HG03521 (cell line): ENCODE measurements around the gene TIMM50.
"Not testable (repeated sequence)": the region's sequence is repeated elsewhere in the genome, so short reads cannot be mapped to it uniquely, and the experiment has no call there.

Source experiments
- ATAC-seq: cut with Tn5 transposase; IDR thresholded peaks from one replicate; pipeline ENCODE4 v1.9.1; 2021; ENCODE audit warnings: mild to moderate bottlenecking, moderate library complexity; ENCODE audit not compliant: unreplicated experiment

The TIMM50 gene

DNA sequence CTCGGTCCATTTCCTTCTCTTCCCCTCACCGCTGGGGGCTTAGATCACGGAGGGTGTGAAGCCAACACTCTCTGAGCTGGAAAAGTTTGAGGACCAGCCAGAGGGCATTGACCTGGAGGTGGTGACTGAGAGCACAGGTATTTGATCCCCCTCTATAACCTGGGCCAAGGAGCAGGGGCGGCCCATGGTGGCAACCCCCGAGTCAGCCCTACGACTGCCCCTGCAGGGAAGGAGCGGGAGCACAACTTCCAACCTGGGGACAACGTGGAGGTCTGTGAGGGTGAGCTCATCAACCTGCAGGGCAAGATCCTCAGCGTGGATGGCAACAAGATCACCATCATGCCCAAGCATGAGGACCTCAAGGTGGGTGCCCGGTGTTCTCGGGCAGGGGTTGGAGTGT is 11.6 kb upstream of the TIMM50 start:
- ATAC-seq: no peak

DNA sequence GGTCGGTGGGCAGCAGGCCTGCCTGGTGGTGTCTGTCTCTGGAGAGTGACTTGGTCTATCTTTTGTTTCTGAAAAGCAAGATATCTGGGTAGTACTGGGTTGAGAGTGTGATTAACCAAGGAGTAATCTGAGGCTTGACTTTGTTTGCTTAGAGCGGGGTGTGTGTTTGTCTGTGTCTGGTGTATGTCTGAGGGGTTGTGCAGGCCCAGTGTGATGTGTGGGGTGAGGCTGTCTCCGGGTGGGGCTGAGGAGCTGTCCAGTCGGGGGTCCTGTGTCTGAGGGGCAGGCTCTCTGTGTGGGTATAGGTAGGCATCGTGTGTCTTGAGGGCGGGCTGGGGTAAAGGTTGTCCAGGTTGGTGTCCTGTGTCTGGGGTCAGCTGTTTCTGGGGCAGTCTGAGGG is 11.1 kb upstream of the TIMM50 start:
- no peak for ATAC-seq

DNA sequence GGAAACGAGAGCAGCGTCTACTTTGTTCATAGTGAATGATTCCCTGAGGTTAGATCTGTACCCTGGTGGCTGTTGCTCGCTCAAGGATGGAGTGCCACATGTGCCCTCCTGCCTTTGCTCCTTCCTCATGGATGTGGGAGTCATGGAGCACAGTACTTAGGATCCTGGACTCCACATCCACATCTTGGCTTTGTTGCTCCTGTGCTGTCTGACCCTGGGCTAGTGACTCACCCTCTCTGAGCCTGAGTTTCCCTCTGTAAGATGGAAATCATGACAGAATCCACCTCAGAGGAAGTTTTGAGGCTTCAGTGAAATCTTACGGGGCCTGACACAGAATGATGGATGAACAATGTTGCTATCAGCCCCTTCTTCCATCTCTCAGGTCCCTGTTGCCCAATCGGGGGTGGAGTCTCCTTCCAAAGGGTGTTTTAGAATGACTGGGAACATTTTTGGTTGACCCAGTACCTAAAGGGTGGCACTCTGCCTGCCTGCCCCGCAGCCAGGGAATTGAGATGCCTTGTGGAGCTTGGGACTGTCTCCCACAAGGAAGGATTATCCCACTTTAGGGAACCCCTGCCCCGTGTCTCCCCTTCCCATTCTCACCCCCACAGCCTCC is 9.8 kb upstream of the TIMM50 start:
- no peak for ATAC-seq

DNA sequence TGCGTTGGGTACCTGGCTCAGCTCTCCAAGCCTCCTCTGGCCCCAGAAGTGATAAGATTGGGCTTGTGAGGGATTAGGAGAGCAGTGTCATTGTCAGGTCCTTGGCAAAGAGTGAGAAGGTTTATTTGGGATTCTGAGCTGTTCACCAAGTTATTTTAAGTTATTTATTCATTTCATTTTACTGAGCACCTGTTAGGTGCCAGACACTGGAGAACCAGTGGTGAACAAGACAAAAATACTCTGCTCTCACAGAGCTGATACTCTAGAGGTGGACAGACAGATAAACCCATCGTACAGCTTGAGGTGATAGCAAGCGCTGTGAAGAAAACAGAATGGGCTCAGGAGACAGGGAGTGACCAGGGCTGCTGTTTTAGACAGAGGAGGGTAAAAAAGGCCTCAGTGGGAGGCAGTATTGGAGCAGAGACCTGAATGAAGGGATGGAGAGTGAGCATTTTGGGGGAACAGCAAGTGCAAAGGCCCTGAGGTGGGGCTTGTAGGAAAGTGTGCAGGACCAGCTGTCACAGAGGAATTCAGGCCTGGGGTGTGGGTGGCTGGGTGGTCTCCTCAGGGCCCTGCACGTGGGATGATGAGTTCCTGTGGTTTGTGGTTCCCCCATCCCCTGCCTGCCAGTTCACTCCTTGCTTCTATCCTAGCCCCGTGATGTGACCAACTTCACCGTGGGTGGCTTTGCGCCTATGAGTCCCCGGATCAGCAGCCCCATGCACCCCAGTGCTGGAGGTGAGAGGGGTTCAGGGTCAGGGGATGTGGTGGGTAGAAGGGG is 8.7 kb upstream of the TIMM50 start:
- no peak for ATAC-seq

DNA sequence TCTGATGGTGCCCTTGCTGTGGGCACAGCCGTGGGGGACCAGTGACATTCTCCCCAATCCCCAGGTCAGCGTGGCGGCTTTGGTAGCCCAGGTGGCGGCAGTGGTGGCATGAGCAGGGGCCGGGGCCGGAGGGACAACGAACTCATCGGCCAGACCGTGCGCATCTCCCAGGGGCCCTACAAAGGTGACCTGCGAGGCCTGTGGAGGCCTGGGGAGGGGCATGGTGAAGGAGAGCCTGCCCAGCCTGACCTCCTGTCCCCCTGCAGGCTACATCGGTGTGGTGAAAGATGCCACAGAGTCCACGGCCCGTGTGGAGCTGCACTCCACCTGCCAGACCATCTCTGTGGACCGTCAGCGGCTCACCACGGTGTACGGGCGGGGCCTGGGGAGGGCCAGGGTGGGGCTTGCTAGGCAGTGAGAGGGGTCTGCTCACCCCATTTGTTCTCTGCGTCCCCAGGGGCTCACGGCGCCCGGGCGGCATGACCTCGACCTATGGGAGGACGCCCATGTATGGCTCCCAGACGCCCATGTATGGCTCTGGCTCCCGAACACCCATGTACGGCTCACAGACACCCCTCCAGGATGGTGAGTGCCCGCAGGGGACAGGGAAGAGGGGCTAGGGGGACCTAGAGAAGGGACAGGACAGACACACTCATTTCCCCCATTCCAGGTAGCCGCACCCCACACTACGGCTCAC is 7.7 kb upstream of the TIMM50 start:
- ATAC-seq: no peak

DNA sequence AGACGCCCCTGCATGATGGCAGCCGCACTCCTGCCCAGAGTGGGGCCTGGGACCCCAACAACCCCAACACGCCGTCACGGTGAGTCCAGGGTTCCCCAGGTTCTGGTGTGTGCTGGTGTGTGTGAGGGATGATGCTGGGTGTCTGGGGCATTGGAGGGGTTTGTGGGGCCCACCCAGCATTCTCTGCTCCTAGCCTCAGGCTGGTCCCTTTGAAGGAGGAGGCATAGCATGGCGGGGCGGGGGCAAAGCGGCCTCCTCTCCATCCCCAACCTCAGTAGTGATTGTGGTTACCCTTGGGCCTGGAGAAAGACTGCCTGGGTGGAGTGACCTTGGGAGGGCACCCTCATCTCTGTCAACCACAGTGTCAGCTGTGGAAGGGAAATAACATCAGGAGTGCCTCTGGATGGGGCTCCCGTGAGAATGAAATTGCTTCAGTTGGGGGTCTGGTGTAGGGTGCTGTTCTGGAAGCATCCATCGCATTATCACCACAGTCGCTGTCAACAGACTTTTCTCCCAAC is 7.1 kb upstream of the TIMM50 start:
- no peak for ATAC-seq

DNA sequence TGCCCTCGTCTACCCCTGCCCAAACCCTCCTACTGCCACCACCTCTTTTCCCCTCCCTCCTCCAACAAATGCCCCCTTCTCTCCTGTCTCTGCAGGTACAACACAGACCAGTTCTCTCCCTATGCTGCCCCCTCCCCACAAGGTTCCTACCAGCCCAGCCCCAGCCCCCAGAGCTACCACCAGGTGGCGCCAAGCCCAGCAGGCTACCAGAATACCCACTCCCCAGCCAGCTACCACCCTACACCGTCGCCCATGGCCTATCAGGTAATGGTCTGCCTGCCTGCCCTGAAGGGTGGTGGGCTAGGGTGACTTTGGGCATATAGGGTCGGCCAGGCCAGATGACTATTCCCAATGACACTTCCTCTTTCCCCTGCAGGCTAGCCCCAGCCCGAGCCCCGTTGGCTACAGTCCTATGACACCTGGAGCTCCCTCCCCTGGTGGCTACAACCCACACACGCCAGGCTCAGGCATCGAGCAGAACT is 6.5 kb upstream of the TIMM50 start:
- ATAC-seq: no peak

DNA sequence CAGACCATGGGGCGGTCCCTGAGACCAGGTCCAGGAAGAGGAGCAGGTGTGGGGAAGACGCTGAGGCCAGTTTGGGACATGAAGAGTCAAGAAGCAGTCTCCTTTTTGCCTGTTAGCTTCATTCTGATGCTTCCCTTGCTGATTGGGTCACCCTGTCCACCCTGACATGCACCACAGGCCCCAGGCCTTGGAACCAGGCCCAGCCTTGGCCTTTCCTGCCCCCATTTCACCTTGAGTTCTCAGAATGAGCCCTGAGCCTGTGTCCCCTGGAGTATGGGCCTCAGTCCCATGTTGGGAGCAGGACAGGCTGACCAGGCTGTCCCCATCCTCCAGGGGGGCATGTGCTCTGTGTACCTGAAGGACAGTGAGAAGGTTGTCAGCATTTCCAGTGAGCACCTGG is 4.9 kb upstream of the TIMM50 start:
- no peak for ATAC-seq

DNA sequence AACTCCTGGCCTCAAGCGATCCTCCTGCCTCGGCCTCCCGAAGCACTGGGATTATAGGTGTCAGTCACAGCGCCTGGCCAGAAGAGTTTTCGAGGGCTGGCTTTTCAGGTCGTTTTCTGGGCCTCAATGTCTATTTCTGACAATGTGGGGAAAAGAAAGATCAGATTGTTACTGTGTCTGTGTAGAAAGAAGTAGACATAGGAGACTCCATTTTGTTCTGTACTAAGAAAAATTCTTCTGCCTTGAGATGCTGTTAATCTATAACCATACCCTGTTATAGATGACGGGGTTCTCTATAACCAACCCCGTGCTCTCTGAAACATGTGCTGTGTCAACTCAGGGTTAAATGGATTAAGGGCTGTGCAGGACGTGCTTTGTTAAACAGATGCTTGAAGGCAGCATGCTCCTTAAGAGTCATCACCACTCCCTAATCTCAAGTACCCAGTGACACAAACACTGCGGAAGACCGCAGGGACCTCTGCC is 1.3 kb upstream of the TIMM50 start:
- ATAC-seq: not testable (repeated sequence)

DNA sequence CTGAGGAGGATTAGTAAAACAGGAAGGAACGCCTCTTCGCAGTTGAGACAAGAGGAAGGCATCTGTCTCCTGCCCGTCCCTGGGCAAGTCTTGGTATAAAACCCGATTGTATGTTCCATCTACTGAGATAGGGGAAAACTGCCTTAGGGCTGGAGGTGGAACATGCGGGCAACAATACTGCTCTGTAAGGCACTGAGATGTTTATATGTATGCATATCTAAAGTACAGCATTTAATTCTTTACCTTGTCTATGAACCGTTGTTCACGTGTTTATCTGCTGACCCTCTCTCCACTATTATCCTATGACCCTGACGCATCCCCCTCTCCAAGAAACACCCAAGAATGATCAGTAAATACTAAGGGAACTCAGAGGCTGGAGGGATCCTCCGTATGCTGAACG is 722 bp upstream of the TIMM50 start:
- no peak for ATAC-seq

DNA sequence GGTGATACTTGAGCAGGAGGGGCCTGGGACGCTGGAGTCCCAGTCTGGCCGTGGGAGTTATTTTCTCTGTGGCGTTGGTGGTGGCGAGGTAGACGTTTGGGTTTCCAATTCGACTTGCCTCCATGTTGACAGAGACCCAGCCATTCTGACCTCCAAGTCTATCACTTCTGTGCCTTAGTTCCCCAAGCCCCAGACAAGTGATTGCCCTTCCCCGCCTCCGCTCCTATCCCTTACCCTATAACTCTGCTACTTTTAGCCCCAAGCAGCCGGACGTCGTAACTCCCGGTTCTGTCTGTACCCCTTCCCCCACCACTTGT is 549 bp downstream of the TIMM50 start:
- ATAC-seq: no peak

DNA sequence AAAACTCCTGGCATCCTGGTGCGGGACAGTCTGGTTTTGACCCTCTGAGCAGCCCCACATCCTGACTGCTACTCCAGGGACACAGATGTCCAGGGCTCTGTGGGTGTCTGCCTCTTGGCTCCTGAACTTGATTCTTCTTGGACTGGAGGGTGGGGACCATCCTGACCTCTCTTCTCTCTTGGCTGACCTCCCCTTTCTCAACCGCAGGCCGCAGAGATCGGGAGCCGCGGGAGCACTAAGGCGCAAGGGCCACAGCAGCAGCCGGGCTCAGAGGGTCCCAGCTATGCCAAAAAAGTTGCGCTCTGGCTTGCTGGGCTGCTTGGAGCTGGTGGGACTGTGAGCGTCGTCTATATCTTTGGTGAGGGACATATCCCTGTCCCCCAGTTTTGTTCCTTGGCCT is 1.0 kb downstream of the TIMM50 start:
- no peak for ATAC-seq

DNA sequence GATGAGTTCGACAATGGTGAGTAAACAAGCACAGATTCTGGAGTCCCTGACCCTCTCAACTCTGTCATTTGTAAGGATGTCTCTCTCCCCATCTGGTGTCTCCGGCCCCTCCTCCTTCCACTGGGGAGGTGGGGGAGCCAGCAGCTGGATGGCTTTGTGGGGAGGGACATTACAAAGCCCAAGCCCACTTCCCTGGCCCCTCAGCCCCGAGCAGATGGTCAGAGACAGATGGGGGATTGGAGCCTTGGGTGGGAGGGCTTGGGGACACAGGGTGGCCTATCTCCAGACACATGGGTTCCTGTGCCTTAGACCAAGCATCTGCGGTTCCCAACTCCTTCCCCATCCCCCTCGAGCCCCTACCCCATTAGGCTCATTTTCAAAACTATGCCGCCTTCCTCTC is 2.5 kb downstream of the TIMM50 start:
- ATAC-seq: no peak

DNA sequence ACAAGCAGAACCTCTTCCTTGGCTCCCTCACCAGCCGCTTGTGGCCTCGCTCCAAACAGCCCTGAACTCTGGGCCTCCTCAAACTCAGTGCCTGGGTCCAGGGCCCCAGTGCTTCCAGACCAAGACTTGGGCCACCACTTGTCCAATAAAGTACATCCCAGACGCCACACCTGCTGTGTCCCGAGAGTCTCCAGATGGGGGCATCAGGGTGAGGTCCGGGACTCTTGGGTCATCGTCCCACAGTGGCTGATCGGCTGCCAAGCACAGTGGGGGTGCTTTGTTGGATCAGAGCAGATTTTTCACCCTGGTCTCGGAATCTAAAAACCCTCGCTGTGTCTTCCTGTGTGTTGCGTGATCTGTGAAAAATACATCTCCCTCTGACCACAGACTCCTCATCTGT is 9.1 kb downstream of the TIMM50 start:
- ATAC-seq: no peak

DNA sequence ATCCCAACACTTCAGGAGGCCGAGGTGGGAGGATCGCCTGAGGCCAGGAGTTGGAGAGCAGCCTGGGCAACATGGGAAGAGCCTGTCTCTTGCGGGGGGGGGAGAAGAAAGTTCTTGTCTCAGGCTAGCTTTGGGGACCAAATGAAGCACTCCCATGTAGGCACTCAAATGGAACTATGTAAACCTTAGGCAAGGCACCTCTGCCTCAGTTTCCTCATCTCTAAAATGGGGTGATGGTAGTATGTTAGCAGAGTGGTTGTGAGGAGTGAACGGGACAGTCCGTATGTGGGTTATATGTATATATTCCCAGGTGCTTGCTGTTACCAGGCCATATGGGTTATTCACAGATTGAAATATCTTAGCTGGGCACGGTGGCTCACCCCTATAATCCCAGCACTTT is 11.6 kb downstream of the TIMM50 start:
- ATAC-seq: no peak

DNA sequence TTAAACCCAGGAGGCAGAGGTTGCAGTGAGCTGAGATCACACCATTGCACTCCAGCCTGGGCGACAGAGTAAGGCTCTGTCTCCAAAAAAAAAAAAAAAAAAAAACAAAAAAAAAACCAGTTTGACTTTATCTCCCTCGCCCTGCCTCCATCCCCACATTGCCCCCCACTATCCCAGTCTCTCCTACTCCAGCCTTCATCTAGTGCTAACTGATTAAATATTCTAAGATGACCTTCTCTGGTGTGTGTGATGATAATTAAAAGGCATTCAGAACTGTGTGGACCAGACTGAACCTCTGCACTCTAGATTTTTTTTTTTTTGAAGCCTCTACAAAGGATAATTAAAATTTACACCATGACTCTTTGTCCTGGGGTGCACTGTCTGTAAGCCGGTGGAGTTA is 12.2 kb downstream of the TIMM50 start:
- ATAC-seq: no peak

DNA sequence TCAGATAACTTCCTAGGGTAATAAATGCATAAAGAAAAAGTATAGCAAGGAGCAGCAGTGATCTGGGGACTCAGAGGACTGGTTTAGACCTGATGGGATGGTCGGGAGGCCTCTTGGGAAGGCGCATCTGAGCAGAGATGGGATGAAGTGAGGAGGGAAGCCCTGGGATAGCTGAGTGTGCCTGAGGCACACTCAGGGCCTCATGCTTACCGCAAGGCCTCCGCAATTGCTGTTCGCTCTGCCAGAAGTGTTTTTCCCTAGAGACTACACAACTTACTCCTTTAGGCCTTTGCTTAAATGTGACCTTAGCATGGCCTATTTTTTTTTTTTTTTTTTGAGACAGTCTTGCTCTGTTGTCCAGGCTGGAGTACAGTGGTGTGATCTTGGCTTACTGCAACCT is 14.0 kb downstream of the TIMM50 start:
- no peak for ATAC-seq

DNA sequence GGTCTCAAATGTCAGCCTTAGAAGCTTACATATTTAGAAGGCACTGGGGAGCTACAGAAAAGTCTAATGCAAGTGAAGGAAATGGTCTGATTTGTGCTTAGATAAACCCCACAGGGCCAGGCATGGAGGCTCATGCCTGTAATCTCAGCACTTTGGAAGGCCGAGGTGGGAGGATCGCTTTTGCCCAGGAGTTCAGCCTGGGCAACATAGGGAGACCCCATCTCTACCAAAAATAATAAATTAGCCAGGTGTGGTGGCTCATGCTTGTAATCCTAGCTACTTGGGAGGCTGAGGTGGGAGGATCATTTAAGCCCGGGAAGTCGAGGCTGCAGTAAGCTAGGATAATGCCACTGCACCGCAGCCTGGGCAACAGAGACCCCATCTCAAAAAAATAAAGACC is 15.4 kb downstream of the TIMM50 start:
- no peak for ATAC-seq

DNA sequence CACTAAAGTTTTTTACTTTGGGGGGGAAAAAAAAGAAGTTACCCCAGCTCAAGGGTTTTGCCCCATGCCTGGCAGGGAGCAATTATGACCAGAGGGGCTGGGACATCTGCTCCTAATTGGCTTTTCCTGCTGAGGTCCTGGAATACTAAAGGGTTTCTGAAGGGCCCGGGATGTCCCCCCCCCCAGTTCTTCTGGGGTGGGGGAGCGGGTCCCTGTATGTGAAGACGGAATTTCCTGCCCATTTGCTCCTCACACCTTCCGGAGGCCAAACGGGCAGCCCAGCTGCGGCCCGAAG is 17.0 kb downstream of the TIMM50 start:
- ATAC-seq: no peak

DNA sequence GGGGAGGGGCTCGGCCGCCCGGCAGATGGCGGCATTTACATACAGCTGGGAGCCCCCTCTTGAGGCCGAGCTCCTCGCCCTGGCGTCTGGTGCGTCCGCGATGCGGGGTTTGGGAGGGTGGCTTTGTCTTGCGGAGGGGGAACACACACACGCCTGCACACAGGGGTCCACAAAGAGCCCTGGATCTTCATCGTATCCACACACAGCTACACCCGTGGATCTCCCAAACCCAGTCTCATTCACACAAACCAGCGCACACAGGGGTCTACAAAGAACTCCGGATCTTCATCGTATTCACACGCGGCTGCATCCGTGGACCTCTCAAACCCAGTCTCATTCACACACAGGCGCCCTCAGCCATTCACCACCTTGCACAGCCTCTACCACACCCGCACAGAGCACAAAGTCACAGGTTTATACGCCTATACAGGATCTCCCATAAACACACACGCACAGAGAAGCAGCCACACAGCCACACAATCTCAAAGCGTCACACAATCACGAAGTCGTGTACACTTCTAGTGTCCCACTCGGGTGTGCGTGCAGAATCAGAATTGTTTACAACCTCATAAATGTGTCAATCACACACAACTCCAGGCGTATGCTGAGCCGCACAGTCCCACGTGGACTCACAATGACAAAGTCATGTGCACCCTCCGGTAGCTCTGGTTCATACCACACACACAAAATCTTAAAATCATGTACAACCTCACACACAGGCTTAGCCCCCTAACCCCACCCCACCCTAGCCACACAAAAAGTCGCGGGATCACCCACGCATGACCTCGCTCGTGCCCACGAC is 17.6 kb downstream of the TIMM50 start:
- no peak for ATAC-seq
